ENCODE measurements around the gene ARL14. TPM values are rescaled to one million over a fixed set of nuclear protein-coding genes. Genes with fewer than 3 reads are reported as not detected.

ARL14 gene
- total RNA-seq, 1 donor from 2014 or later, result 0.16 TPM

- Histone ChIP-seq H3K9ac (ENCODE audit: low read length) (no peak overlapping the region), H4K20me1 (ENCODE audit: insufficient read depth, low read length) (no peaks in the 10 kb centered on the region), H3K27ac (ENCODE audit: low read depth, low read length) (no peak overlapping the region), H3K9me3 (ENCODE audit: insufficient read depth, low read depth, low read length) (no peaks in the 10 kb centered on the region), H3K4me3 (ENCODE audit: insufficient read depth, low read depth, low read length) (no peak overlapping the region), H3K79me2 (ENCODE audit: insufficient read depth, low read length) (no peaks in the 10 kb centered on the region), H3K4me1 (ENCODE audit: insufficient read depth, low read length) (peaks cover 13% of the 10 kb centered on the region), H2AFZ (ENCODE audit: low read depth, low read length) (no peak overlapping the region), H3K4me2 (ENCODE audit: low read length) (no peak overlapping the region), H3K36me3 (ENCODE audit: insufficient read depth, low read length) (no peaks in the 10 kb centered on the region), H3K27me3 (ENCODE audit: insufficient read depth, low read length) (no peaks in the 10 kb centered on the region)
- DNase-seq (ENCODE audit: low read depth) (peak; percentile 41), FAIRE-seq (no peak)
- no peak overlapping the region for H3K4me3 Mint-ChIP-seq (ENCODE audit: unreplicated experiment)
- no peaks in the 10 kb centered on the region for H3K36me3 Mint-ChIP-seq (ENCODE audit: low read depth, unreplicated experiment)
- no peak for TF ChIP-seq EZH2 (IDR thresholded peaks at IDR 0.05; ENCODE audit: insufficient read depth, low read length)
- no peak for TF ChIP-seq CTCF (IDR thresholded peaks at IDR 0.05; ENCODE audit: insufficient read depth, low read depth, low read length)
- peaks cover 2% of the 10 kb centered on the region for H3K9me3 Mint-ChIP-seq (ENCODE audit: unreplicated experiment)
- H3K27ac Mint-ChIP-seq (ENCODE audit: unreplicated experiment), result no peak overlapping the region
- H3K4me1 Mint-ChIP-seq (ENCODE audit: low read depth, unreplicated experiment), result peaks cover 16% of the 10 kb centered on the region
- no peaks in the 10 kb centered on the region for H3K27me3 Mint-ChIP-seq (ENCODE audit: low read depth, unreplicated experiment)
Observed at GRCh38 chr3:160661660-160662059, 15.3 kb upstream of the ARL14 start.

- Histone ChIP-seq H3K27ac (ENCODE audit: low read depth, low read length) (peak overlapping the region; percentile 81), H3K4me1 (ENCODE audit: insufficient read depth, low read length) (peaks cover 25% of the 10 kb centered on the region), H3K4me2 (ENCODE audit: low read length) (peak overlapping the region; percentile 79), H2AFZ (ENCODE audit: low read depth, low read length) (no peak overlapping the region), H4K20me1 (ENCODE audit: insufficient read depth, low read length) (no peaks in the 10 kb centered on the region), H3K4me3 (ENCODE audit: insufficient read depth, low read depth, low read length) (no peak overlapping the region), H3K27me3 (ENCODE audit: insufficient read depth, low read length) (no peaks in the 10 kb centered on the region), H3K36me3 (ENCODE audit: insufficient read depth, low read length) (no peaks in the 10 kb centered on the region), H3K9ac (ENCODE audit: low read length) (no peak overlapping the region), H3K9me3 (ENCODE audit: insufficient read depth, low read depth, low read length) (no peaks in the 10 kb centered on the region), H3K79me2 (ENCODE audit: insufficient read depth, low read length) (no peaks in the 10 kb centered on the region)
- peaks cover 16% of the 10 kb centered on the region for H3K4me1 Mint-ChIP-seq (ENCODE audit: low read depth, unreplicated experiment)
- no peak overlapping the region for H3K27ac Mint-ChIP-seq (ENCODE audit: unreplicated experiment)
- no peaks in the 10 kb centered on the region for H3K36me3 Mint-ChIP-seq (ENCODE audit: low read depth, unreplicated experiment)
- FAIRE-seq, result no peak
- no peaks in the 10 kb centered on the region for H3K9me3 Mint-ChIP-seq (ENCODE audit: unreplicated experiment)
- no peak for DNase-seq (ENCODE audit: low read depth)
- H3K27me3 Mint-ChIP-seq (ENCODE audit: low read depth, unreplicated experiment), result no peaks in the 10 kb centered on the region
- no peak overlapping the region for H3K4me3 Mint-ChIP-seq (ENCODE audit: unreplicated experiment)
- no peak for TF ChIP-seq CTCF (IDR thresholded peaks at IDR 0.05; ENCODE audit: insufficient read depth, low read depth, low read length)
- no peak for TF ChIP-seq EZH2 (IDR thresholded peaks at IDR 0.05; ENCODE audit: insufficient read depth, low read length)
Observed at GRCh38 chr3:160665231-160665630, 11.7 kb upstream of the ARL14 start.

DNA sequence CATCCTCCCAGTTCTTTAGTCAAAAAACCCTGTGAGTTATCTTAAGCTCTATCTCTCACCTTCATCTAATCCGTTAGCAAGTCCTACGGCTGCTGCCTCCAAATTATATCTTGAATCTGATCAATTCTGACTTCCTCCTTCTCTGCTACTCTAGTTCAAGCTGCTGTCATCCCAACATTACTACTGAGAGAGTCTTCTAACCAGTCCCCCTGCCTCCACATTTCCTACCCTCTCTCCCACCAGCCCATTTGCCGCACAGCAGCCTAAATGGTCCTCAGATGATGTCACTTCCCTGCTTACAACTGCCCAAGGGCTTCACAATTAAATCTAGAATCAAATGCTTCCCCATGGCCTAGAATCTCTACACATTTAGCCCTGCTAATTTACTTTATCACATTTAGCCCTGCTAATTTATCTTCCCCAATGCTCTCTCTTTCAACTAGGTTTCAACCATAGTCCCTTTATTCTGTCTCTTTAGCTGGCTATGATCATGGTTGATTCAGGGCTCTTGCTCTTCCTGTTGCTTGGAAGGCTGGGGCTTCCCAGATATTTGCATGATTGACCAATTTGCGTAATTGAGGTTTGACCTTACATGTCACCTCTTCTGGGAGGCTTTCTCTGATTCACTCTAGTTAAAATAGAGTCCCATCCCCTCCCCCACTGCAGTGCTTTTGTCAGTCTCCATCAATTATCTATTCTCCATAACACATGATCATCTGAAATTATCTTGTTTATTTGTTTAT lies 11.0 kb upstream of the ARL14 start:
- no peak overlapping the region for H3K27ac Mint-ChIP-seq (ENCODE audit: unreplicated experiment)

More for the DNA sequence above, 11.0 kb upstream of the ARL14 start:
- Mint-ChIP-seq H3K9me3 (ENCODE audit: unreplicated experiment) (no peaks in the 10 kb centered on the region), H3K27me3 (ENCODE audit: low read depth, unreplicated experiment) (no peaks in the 10 kb centered on the region), H3K36me3 (ENCODE audit: low read depth, unreplicated experiment) (no peaks in the 10 kb centered on the region), H3K4me1 (ENCODE audit: low read depth, unreplicated experiment) (peaks cover 16% of the 10 kb centered on the region), H3K4me3 (ENCODE audit: unreplicated experiment) (no peak overlapping the region)
- H3K79me2 ChIP-seq (ENCODE audit: insufficient read depth, low read length), result no peaks in the 10 kb centered on the region
- peak overlapping the region; percentile 79 for H3K4me2 ChIP-seq (ENCODE audit: low read length)
- peaks cover 25% of the 10 kb centered on the region for H3K4me1 ChIP-seq (ENCODE audit: insufficient read depth, low read length)
- H3K9me3 ChIP-seq (ENCODE audit: insufficient read depth, low read depth, low read length), result no peaks in the 10 kb centered on the region
- no peaks in the 10 kb centered on the region for H3K27me3 ChIP-seq (ENCODE audit: insufficient read depth, low read length)
- H2AFZ ChIP-seq (ENCODE audit: low read depth, low read length), result peak overlapping the region; percentile 53
- H4K20me1 ChIP-seq (ENCODE audit: insufficient read depth, low read length), result no peaks in the 10 kb centered on the region
- no peaks in the 10 kb centered on the region for H3K36me3 ChIP-seq (ENCODE audit: insufficient read depth, low read length)
- peak overlapping the region; percentile 18 for H3K4me3 ChIP-seq (ENCODE audit: insufficient read depth, low read depth, low read length)
- H3K27ac ChIP-seq (ENCODE audit: low read depth, low read length), result peak overlapping the region; percentile 81
- TF ChIP-seq CTCF (IDR thresholded peaks at IDR 0.05; ENCODE audit: insufficient read depth, low read depth, low read length) (no peak), EZH2 (IDR thresholded peaks at IDR 0.05; ENCODE audit: insufficient read depth, low read length) (no peak)
- peak overlapping the region; percentile 36 for H3K9ac ChIP-seq (ENCODE audit: low read length)
- DNase-seq (ENCODE audit: low read depth) (peak; percentile 96), FAIRE-seq (no peak)

Measured in astrocyte (in vitro differentiated cells and primary cell).